ENCODE measurements around the gene RIOK1. TPM values are rescaled to one million over a fixed set of nuclear protein-coding genes. Genes with fewer than 3 reads are reported as not detected.

The RIOK1 gene
- total and polyA plus RNA-seq, 12 donors, result 7.0 to 13.4 (median 11.0) TPM

DNA sequence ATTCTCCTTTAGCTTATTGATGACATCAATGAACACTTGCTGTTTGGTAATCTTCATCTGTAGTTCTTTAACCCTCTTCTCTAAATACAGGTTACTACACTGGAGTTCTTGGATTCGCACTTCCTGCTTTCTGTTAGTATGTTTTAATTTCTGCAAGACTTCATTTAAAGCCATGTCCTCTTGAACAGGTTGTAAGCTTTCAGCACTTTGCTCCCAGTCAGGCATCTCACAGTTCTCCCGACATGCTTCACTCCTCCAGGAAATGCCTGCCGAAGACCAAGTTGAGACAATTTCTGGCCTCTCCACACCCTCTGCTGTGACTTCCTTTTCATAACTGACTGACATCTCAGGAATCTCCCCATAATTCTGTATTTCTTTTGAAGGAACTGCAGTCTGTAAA lies 15.9 kb upstream of the RIOK1 start:
- no peak overlapping the region for H3K27ac ChIP-seq
- WGBS, 2 donors, result 38% methylated on average over 3 of the region's 3 CpGs
- no peaks in the 10 kb centered on the region for H3K36me3 ChIP-seq
- intact Hi-C loops (cut with DNase I), result no loop called here
- DNase-seq (no peak), ATAC-seq (no peak)
- TF ChIP-seq, protein P1, sequence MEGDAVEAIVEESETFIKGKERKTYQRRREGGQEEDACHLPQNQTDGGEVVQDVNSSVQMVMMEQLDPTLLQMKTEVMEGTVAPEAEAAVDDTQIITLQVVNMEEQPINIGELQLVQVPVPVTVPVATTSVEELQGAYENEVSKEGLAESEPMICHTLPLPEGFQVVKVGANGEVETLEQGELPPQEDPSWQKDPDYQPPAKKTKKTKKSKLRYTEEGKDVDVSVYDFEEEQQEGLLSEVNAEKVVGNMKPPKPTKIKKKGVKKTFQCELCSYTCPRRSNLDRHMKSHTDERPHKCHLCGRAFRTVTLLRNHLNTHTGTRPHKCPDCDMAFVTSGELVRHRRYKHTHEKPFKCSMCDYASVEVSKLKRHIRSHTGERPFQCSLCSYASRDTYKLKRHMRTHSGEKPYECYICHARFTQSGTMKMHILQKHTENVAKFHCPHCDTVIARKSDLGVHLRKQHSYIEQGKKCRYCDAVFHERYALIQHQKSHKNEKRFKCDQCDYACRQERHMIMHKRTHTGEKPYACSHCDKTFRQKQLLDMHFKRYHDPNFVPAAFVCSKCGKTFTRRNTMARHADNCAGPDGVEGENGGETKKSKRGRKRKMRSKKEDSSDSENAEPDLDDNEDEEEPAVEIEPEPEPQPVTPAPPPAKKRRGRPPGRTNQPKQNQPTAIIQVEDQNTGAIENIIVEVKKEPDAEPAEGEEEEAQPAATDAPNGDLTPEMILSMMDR (IDR thresholded peaks at IDR 0.05), result no peak
- no peak overlapping the region for H3K4me3 ChIP-seq
- H3K4me1 ChIP-seq, result no peaks in the 10 kb centered on the region
- no peaks in the 10 kb centered on the region for H3K9me3 ChIP-seq
- H3K27me3 ChIP-seq, result peaks cover 0 to 4% (median 3%) of the 10 kb centered on the region in 7 donors

DNA sequence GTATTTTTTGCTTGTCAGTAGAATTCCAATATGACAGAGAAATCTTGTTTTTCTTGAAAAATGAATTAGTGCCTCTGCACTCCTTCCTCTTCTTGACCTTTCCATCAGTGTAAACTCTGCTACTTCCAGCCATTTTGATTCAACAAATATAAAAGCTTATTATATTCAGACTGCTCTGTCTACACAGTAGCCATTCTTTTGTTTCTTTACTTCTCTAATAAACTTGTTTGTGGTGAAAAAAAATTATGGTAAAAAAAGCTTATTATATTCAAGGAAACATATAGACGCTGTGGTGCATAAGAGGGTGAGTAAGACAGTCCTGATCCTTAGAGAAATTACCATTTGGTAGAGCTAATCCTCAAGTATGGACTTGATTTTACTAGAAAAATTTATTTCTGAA lies 11.6 kb upstream of the RIOK1 start:
- ATAC-seq, result no peak
- Histone ChIP-seq H3K27ac (no peak overlapping the region), H3K27me3 (peaks cover 0 to 4% (median 0%) of the 10 kb centered on the region in 7 donors), H3K4me3 (no peak overlapping the region), H3K9me3 (no peaks in the 10 kb centered on the region), H3K36me3 (no peaks in the 10 kb centered on the region), H3K4me1 (no peaks in the 10 kb centered on the region)
- TF ChIP-seq, protein P1 (IDR thresholded peaks at IDR 0.05), result no peak
- no peak for DNase-seq
- intact Hi-C loops (cut with DNase I), result no loop called here
- WGBS, 2 donors, result 92% methylated on average over 1 of the region's 1 CpG

DNA sequence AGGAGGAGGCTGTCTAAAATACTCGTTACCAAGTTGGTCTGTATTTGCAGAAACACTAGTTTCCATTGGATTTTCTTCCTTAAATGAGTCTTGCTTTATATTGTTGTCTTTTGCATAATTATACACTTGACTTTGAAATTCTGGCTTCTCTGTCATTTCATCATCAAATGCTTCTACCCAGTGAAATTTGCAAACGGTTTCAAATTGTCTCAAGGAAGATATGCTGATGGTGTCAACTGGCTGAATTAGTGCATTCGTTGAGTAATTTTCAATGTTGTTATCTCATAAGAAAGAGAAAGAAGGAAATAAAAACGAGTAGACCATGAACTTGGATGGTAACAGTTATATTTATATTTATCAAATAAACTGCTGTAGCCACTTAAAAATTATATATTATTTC lies 10.9 kb upstream of the RIOK1 start:
- intact Hi-C loops (cut with DNase I), result no loop called here
- Histone ChIP-seq H3K4me3 (no peak overlapping the region), H3K4me1 (no peaks in the 10 kb centered on the region), H3K36me3 (no peaks in the 10 kb centered on the region), H3K27ac (no peak overlapping the region), H3K27me3 (peaks cover 0 to 4% (median 0%) of the 10 kb centered on the region in 7 donors), H3K9me3 (no peaks in the 10 kb centered on the region)
- 52 to 53% methylated on average over 4 of the region's 4 CpGs for WGBS, 2 donors
- DNase-seq (no peak), ATAC-seq (no peak)
- TF ChIP-seq, protein P1 (IDR thresholded peaks at IDR 0.05), result no peak

DNA sequence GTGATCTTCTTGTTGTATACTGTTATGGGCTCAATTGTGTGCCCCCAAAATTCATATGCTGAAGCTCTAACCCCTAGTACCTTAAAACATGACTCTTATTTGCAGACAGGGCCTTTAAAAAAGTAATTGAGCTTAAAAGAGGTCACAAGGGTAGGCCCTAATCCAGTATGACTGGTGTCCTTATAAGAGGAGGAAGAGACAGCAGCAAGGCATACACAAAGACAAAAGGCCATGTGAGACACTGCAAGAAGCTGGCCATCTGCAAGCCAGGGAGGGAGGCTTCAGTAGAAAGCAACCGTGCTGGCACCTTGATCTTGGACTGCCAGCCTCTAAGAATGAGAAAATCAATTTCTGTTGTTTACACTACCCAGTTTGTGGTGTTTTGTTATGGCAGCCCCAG lies 8.5 kb upstream of the RIOK1 start:
- Histone ChIP-seq H3K4me1 (no peaks in the 10 kb centered on the region), H3K27ac (no peak overlapping the region), H3K4me3 (no peak overlapping the region), H3K27me3 (peaks cover 0 to 4% (median 0%) of the 10 kb centered on the region in 7 donors), H3K36me3 (no peaks in the 10 kb centered on the region), H3K9me3 (no peaks in the 10 kb centered on the region)
- TF ChIP-seq, protein P1 (IDR thresholded peaks at IDR 0.05), result no peak
- intact Hi-C loops (cut with DNase I), result loop anchor here in 2 of 10 donors (10.0 kb wide), 2 partner anchors 56 to 66 kb away; partner anchors contain the start of gene SSR1 (in 1 of the 2)
- no peak for DNase-seq
- 77 to 96% methylated on average over 1 of the region's 1 CpG for WGBS, 2 donors
- no peak for ATAC-seq
